Activated CD4-positive, alpha-beta T cell treated with anti-CD3 and anti-CD28 coated beads, Interleukin-2, amount 50 U/mL, for 24 hours (primary cell): ENCODE data around the gene LIFR.
A peak's percentile ranks its signal among the peaks of the same experiment; 100 is the strongest.

ENCODE experiments used
- DNase-seq, 2 donors: peaks; one replicate each; pipeline ENCODE4 v3.0.0-alpha.2; 2020; ENCODE audit warnings: low read depth in 1 of 2, low spot score in 1 of 2

Gene LIFR

GRCh38 chr5:38467353-38468040 lies 88.9 kb downstream of the LIFR start:
- DNase-seq = no peak

GRCh38 chr5:38466424-38467189 lies 89.8 kb downstream of the LIFR start:
- no peak for DNase-seq

GRCh38 chr5:38465702-38466423 lies 90.6 kb downstream of the LIFR start:
- no peak for DNase-seq

GRCh38 chr5:38465061-38465460 lies 91.4 kb downstream of the LIFR start:
- no peak for DNase-seq

GRCh38 chr5:38463634-38464521 lies 92.6 kb downstream of the LIFR start:
- DNase-seq = no peak

- DNase-seq = no peak
Observed at GRCh38 chr5:38462976-38463633, 93.3 kb downstream of the LIFR start.

- DNase-seq = no peak
Observed at GRCh38 chr5:38458174-38458573, 98.3 kb downstream of the LIFR start.

GRCh38 chr5:38456657-38457399 lies 99.6 kb downstream of the LIFR start:
- no peak for DNase-seq

- no peak for DNase-seq
Observed at GRCh38 chr5:38455796-38456330, 100.6 kb downstream of the LIFR start.

GRCh38 chr5:38453921-38454320 lies 102.5 kb downstream of the LIFR start:
- DNase-seq = no peak

- peak in 1 of 2 donors; percentile 27 for DNase-seq
Observed at GRCh38 chr5:38453506-38453905, 102.9 kb downstream of the LIFR start.

- no peak for DNase-seq
Observed at GRCh38 chr5:38452201-38452600, 104.2 kb downstream of the LIFR start.

- DNase-seq = no peak
Observed at GRCh38 chr5:38451074-38451725, 105.2 kb downstream of the LIFR start.

GRCh38 chr5:38450627-38451026 lies 105.8 kb downstream of the LIFR start:
- no peak for DNase-seq

- DNase-seq = no peak
Observed at GRCh38 chr5:38448568-38449350, 107.7 kb downstream of the LIFR start.

- DNase-seq = no peak
Observed at GRCh38 chr5:38447786-38448185, 108.7 kb downstream of the LIFR start.

- no peak for DNase-seq
Observed at GRCh38 chr5:38447056-38447455, 109.4 kb downstream of the LIFR start.

- no peak for DNase-seq
Observed at GRCh38 chr5:38446029-38446522, 110.4 kb downstream of the LIFR start.
